GM12878 (cell line): Measurements from ENCODE around the gene IDS. TPM values are rescaled to one million over a fixed set of nuclear protein-coding genes. Genes with fewer than 3 reads are reported as not detected.

Experiments used
- ATAC-seq: fragments of 200-7000 bp; cut with Tn5 transposase; 3 replicates; pipeline ENCODE4 v1.9.1; 2020; ENCODE audit warnings: mild to moderate bottlenecking, moderate library complexity
- BruUV-seq: library from RNA; stranded (reverse); fragments of 400-500 nt; replicated peaks from 2 replicates; lab custom pipeline; 2021; lab: Mats Ljungman, UMichigan
- CTCF ChIA-PET: fragments of 300-600 bp; sonication (Branson Sonifier 250); formaldehyde crosslinking; extraction: SDS; loops from one replicate; lab custom pipeline; 2021; ENCODE audit warnings: inconsistent platforms; lab: Yijun Ruan, JAX
- POLR2A ChIA-PET: fragments of 350-600 bp; formaldehyde crosslinking; extraction: SDS; loops from one replicate; lab custom pipeline; 2021; ENCODE audit warnings: inconsistent platforms; lab: Charles Lee
- RAD21 ChIA-PET: fragments of 300-600 bp; sonication (Branson Sonifier 250); formaldehyde crosslinking; loops from one replicate; lab custom pipeline; 2023; ENCODE audit warnings: antibody characterized with exemption; ENCODE audit not compliant: unreplicated experiment; lab: Charles Lee
- SMC1A ChIA-PET: fragments of 300-600 bp; sonication (Branson Sonifier 250); formaldehyde crosslinking; loops from one replicate; lab custom pipeline; 2023; ENCODE audit not compliant: unreplicated experiment, uncharacterized antibody; lab: Charles Lee
- DNase-seq: peaks from one replicate; pipeline ENCODE4 v3.0.0-alpha.2; 2011; ENCODE audit warnings: low read depth, low spot score
- FAIRE-seq: peaks from 3 replicates; lab custom pipeline; 2011; peaks lifted over from hg19 to GRCh38; lab: Jason Lieb, UNC
- H2AFZ ChIP-seq: 2 replicates; pipeline ENCODE4 v1.6.0; 2011; ENCODE audit warnings: low read depth, low read length, control low read depth; ENCODE audit not compliant: control insufficient read depth
- H3K27ac ChIP-seq: 2 replicates; pipeline ENCODE4 v1.5.1; 2011; ENCODE audit warnings: control low read depth; ENCODE audit not compliant: control insufficient read depth, insufficient read depth
- H3K27me3 ChIP-seq, 2 experiments: replicated peaks in 1 of 2; 2 replicates each; pipeline versions ENCODE4 v1.6.0 to v1.6.1; 2011; ENCODE audit warnings: low read length in 1 of 2; ENCODE audit not compliant: control insufficient read depth in 2 of 2, insufficient read depth in 2 of 2
- H3K36me3 ChIP-seq, 2 experiments: 2 replicates each; pipeline ENCODE4 v1.5.1; 2011; ENCODE audit warnings: low read length in 1 of 2; ENCODE audit not compliant: control insufficient read depth in 2 of 2, insufficient read depth in 2 of 2
- H3K4me1 ChIP-seq: 2 replicates; pipeline ENCODE4 v1.6.1; 2011; ENCODE audit warnings: mild to moderate bottlenecking, low read length, moderate library complexity, mixed read lengths; ENCODE audit not compliant: control insufficient read depth, insufficient read depth
- H3K4me2 ChIP-seq: 2 replicates; pipeline ENCODE4 v1.6.0; 2011; ENCODE audit warnings: control low read depth; ENCODE audit not compliant: control insufficient read depth, insufficient read depth
- H3K4me3 ChIP-seq: fragments of 200-600 bp; sonication (generic); 2 replicates; pipeline ENCODE4 v1.5.1; 2016
- H3K79me2 ChIP-seq: 2 replicates; pipeline ENCODE4 v1.6.0; 2011; ENCODE audit warnings: low read length; ENCODE audit not compliant: control insufficient read depth, insufficient read depth
- H3K9ac ChIP-seq: 2 replicates; pipeline ENCODE4 v1.8.0; 2011; ENCODE audit warnings: low read length, control low read depth, mixed read lengths; ENCODE audit not compliant: control insufficient read depth, insufficient read depth
- H3K9me3 ChIP-seq: replicated peaks from 3 replicates; pipeline ENCODE4 v1.5.1; 2011; ENCODE audit warnings: mild to moderate bottlenecking, low read length; ENCODE audit not compliant: control insufficient read depth, insufficient read depth
- H4K20me1 ChIP-seq: 2 replicates; pipeline ENCODE4 v1.6.0; 2011; ENCODE audit not compliant: control insufficient read depth, insufficient read depth
- BMI1 ChIP-seq: fragments of 450-650 bp; IDR thresholded peaks from 2 replicates; pipeline ENCODE4 v1.6.1; 2016; ENCODE audit warnings: mild to moderate bottlenecking, moderate library complexity, borderline replicate concordance
- CBX3 ChIP-seq: fragments of 200-600 bp; sonication (generic); IDR thresholded peaks from 2 replicates; pipeline ENCODE4 v1.6.1; 2016; ENCODE audit warnings: low read depth, borderline replicate concordance
- CHD4 ChIP-seq: fragments of 200-600 bp; sonication (generic); IDR thresholded peaks from 2 replicates; pipeline ENCODE4 v1.6.1; 2016; ENCODE audit warnings: mild to moderate bottlenecking
- GATAD2B ChIP-seq: fragments of 450-650 bp; conservative IDR thresholded peaks from 2 replicates; pipeline ENCODE4 v1.6.1; 2017; ENCODE audit warnings: low read depth, mild to moderate bottlenecking, moderate library complexity
- HDAC6 ChIP-seq: fragments of 200-600 bp; sonication (generic); IDR thresholded peaks from one replicate; pipeline ENCODE4 v1.8.0; 2017; ENCODE audit warnings: antibody characterized with exemption; ENCODE audit not compliant: unreplicated experiment
- IKZF1 ChIP-seq: fragments of 450-650 bp; conservative IDR thresholded peaks from 2 replicates; pipeline ENCODE4 v1.6.1; 2017; ENCODE audit warnings: antibody characterized with exemption, mild to moderate bottlenecking
- KLF5 ChIP-seq: fragments of 450-650 bp; IDR thresholded peaks from 2 replicates; pipeline ENCODE4 v1.6.1; 2014; ENCODE audit warnings: mild to moderate bottlenecking; ENCODE audit not compliant: partially characterized antibody
- MEF2B ChIP-seq: fragments of 450-650 bp; IDR thresholded peaks from 2 replicates; pipeline ENCODE4 v1.6.1; 2018; ENCODE audit warnings: mild to moderate bottlenecking, moderate library complexity; ENCODE audit not compliant: partially characterized antibody, poor library complexity, severe bottlenecking
- PML ChIP-seq: IDR thresholded peaks from 2 replicates; pipeline ENCODE4 v1.6.1; 2012; ENCODE audit warnings: low read length, inconsistent platforms
- RCOR1 ChIP-seq: conservative IDR thresholded peaks from 2 replicates; pipeline ENCODE4 v1.6.1; 2012; ENCODE audit warnings: low read depth, low read length, improper control_type of control experiment
- SIX5 ChIP-seq: IDR thresholded peaks from 2 replicates; pipeline ENCODE4 v1.6.1; 2011; ENCODE audit warnings: mild to moderate bottlenecking, low read depth, low read length, moderate library complexity; ENCODE audit not compliant: severe bottlenecking
- SREBF2 ChIP-seq: IDR thresholded peaks from 2 replicates; pipeline ENCODE4 v1.6.1; 2012; ENCODE audit warnings: mild to moderate bottlenecking, low read length
- STAT1 ChIP-seq: fragments of 450-650 bp; conservative IDR thresholded peaks from 2 replicates; pipeline ENCODE4 v1.6.1; 2014; ENCODE audit warnings: antibody characterized with exemption, mild to moderate bottlenecking
- ZNF274 ChIP-seq: IDR thresholded peaks from one replicate; pipeline ENCODE4 v1.8.0; 2011; ENCODE audit not compliant: insufficient read length, insufficient read depth
- WGBS: methylation state at CpG from one replicate; pipeline ENCODE4 v1.1.6; 2016; ENCODE audit warnings: low lambda C conversion rate; ENCODE audit not compliant: insufficient replicate concordance, insufficient coverage; ENCODE audit errors: missing lambda C conversion rate; 5-methylcytosine and 5-hydroxymethylcytosine counted together
- in situ Hi-C: fragments of 300-500 bp; cut with MboI; formaldehyde crosslinking; loops from 9 replicates; pipeline ENCODE4 v1.14.3; 2018; ENCODE audit warnings: mixed read lengths
- intact Hi-C: fragments of 100-400 bp; cut with micrococcal nuclease; formaldehyde crosslinking; loops from one replicate; pipeline ENCODE4 v1.14.2; 2022; ENCODE audit not compliant: unreplicated experiment
- polyA plus RNA-seq, 11 experiments: library from polyadenylated mRNA; depleted of rRNA in 4 of 11; unstranded in 6 of 11; stranded (reverse) in 5 of 11; fragments of >200 nt; fragmentation: Nextera tagmentation in 4 of 11; fragmentation: Illumina TruSeq in 1 of 11; extraction: Ambion mirVana in 4 of 11; extraction: Trizol in 1 of 11; gene quantifications; 1 replicate in 1 of 11; 2 replicates in 10 of 11; pipeline versions ENCODE4 v1.2.1 to v1.2.3, GENCODE V29; 2011 to 2016; ENCODE audit warnings: inconsistent platforms in 2 of 11, missing spikeins in 2 of 11, low read depth in 1 of 11
- total RNA-seq, 4 experiments: library from RNA; depleted of rRNA in 3 of 4; stranded (reverse); fragments of >200 nt in 3 of 4; fragmentation: Illumina TruSeq in 1 of 4; extraction: Trizol in 1 of 4; gene quantifications; 2 replicates each; pipeline versions ENCODE4 v1.2.1 to v1.2.3, GENCODE V29; 2013 to 2021
- TF ChIP-seq, protein P1 (sequence below): fragments of 450-650 bp; IDR thresholded peaks from 2 replicates; pipeline ENCODE4 v1.6.1; 2018; ENCODE audit warnings: borderline replicate concordance, mild to moderate bottlenecking; ENCODE audit not compliant: partially characterized antibody
- TF ChIP-seq, protein P2 (sequence below): fragments of 450-650 bp; IDR thresholded peaks from 2 replicates; pipeline ENCODE4 v1.6.1; 2016; ENCODE audit warnings: mild to moderate bottlenecking

IDS gene
- total and polyA plus RNA-seq, 10 of the 15 experiments (the other 5 are each of a cell fraction or from before 2014, with no cell fraction given), result 6.1 to 79.1 (median 51.7) TPM

DNA sequence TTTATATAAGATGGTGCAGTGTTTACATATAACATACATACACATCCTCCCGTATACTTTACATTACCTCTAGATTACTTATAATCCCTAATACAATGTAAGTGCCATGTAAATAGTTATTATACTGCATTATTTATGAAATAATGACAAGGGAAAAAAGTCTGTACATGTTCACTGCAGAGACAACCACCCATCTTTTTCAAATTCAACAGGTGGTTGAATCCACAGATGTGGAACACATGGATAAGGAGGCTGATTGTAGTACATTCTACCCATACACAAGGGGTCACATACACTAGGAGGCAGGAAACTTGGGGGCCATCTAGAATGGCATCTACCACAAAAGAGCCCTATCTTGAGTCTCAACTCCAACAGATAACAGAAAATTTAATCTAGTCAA, 3.4 kb upstream of the IDS start:
- Histone ChIP-seq H3K79me2 (peaks cover 9% of the 10 kb centered on the region), H3K27me3 (no peaks in the 10 kb centered on the region; a peak in 2 of 4 replicates), H3K27ac (no peak overlapping the region), H3K9ac (no peak overlapping the region), H3K4me2 (no peak overlapping the region), H2AFZ (no peak overlapping the region), H3K36me3 (no peaks in the 10 kb centered on the region), H3K9me3 (no peaks in the 10 kb centered on the region), H4K20me1 (no peaks in the 10 kb centered on the region), H3K4me3 (no peak overlapping the region), H3K4me1 (peaks cover 4% of the 10 kb centered on the region)
- POLR2A ChIA-PET, result no interaction called here
- WGBS, result 71% methylated on average over 1 of the region's 1 CpG
- intact Hi-C loops, result loop anchor here (10.0 kb wide), 1 partner anchor 426 kb away; the partner anchor contains the start of gene EOLA2
- TF ChIP-seq KLF5 (no peak), SREBF2 (no peak), IKZF1 (no peak), GATAD2B (no peak), BMI1 (no peak)
- RAD21 ChIA-PET, result no interaction called here
- CTCF ChIA-PET, result no interaction called here
- no peak for ATAC-seq
- DNase-seq, result no peak
- in situ Hi-C loops, result loop anchor here (25.0 kb wide), 1 partner anchor 1179 kb away; the partner anchor contains the start of gene MTMR1
- FAIRE-seq, result no peak
- SMC1A ChIA-PET, result interaction anchor here (1.5 kb wide), 1 partner anchor 21 kb away, joined by 3 read pairs; no protein-coding TSS in a partner anchor
- no TSS peak for BruUV-seq

DNA sequence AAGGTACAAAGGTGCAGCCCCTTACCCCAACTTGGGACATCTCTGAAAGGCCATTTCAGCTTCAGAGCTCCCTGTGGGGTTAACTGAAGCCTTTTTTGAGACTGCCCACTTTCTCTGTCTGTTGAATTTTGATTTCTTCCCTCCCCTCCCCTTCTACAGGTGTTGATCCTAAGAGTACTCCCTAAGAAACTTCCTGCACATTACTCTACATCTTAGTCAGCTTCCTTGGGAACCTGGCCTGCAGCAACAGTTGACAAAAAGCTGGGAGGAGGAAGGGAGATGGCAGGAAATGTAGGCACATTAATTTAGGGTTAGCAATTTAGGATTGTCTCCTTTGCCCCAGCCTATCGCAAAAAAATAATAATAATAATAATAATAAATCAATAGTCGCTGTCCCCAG, 1.2 kb upstream of the IDS start:
- H3K4me3 ChIP-seq, result no peak overlapping the region
- intact Hi-C loops, result loop anchor here (10.0 kb wide), 1 partner anchor 428 kb away; the partner anchor contains the start of gene EOLA2
- no peaks in the 10 kb centered on the region; a peak in 2 of 4 replicates for H3K27me3 ChIP-seq
- peaks cover 9% of the 10 kb centered on the region for H3K79me2 ChIP-seq
- RAD21 ChIA-PET, result no interaction called here
- FAIRE-seq (no peak), DNase-seq (no peak), ATAC-seq (no peak)
- no peak overlapping the region for H3K9ac ChIP-seq
- H3K27ac ChIP-seq, result no peak overlapping the region
- POLR2A ChIA-PET, result no interaction called here
- CTCF ChIA-PET, result interaction anchor here (0.9 to 2.3 kb wide), 2 partner anchors 16 to 33 kb away, joined by 4 to 16 read pairs; partner anchors contain the start of gene EOLA1
- 90% methylated on average over 2 of the region's 2 CpGs for WGBS
- H2AFZ ChIP-seq, result no peak overlapping the region
- H3K4me2 ChIP-seq, result no peak overlapping the region
- BruUV-seq, result no TSS peak
- in situ Hi-C loops, result loop anchor here (25.0 kb wide), 1 partner anchor 1181 kb away; the partner anchor contains the start of gene MTMR1
- no peaks in the 10 kb centered on the region for H3K36me3 ChIP-seq
- no peaks in the 10 kb centered on the region; the same call in 1 of the 2 replicates for H4K20me1 ChIP-seq
- H3K9me3 ChIP-seq, result no peaks in the 10 kb centered on the region
- SMC1A ChIA-PET, result interaction anchor here (1.7 kb wide), 1 partner anchor 33 kb away, joined by 4 read pairs; no protein-coding TSS in a partner anchor
- peaks cover 14% of the 10 kb centered on the region for H3K4me1 ChIP-seq
- TF ChIP-seq CHD4 (no peak), CBX3 (no peak), HDAC6 (no peak), ZNF274 (no peak), PML (no peak), SIX5 (no peak), RCOR1 (no peak), STAT1 (no peak), MEF2B (no peak)
- TF ChIP-seq, protein P1, sequence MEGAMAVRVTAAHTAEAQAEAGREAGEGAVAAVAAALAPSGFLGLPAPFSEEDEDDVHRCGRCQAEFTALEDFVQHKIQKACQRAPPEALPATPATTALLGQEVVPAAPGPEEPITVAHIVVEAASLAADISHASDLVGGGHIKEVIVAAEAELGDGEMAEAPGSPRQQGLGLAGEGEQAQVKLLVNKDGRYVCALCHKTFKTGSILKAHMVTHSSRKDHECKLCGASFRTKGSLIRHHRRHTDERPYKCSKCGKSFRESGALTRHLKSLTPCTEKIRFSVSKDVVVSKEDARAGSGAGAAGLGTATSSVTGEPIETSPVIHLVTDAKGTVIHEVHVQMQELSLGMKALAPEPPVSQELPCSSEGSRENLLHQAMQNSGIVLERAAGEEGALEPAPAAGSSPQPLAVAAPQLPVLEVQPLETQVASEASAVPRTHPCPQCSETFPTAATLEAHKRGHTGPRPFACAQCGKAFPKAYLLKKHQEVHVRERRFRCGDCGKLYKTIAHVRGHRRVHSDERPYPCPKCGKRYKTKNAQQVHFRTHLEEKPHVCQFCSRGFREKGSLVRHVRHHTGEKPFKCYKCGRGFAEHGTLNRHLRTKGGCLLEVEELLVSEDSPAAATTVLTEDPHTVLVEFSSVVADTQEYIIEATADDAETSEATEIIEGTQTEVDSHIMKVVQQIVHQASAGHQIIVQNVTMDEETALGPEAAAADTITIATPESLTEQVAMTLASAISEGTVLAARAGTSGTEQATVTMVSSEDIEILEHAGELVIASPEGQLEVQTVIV, result no peak
- TF ChIP-seq, protein P2, sequence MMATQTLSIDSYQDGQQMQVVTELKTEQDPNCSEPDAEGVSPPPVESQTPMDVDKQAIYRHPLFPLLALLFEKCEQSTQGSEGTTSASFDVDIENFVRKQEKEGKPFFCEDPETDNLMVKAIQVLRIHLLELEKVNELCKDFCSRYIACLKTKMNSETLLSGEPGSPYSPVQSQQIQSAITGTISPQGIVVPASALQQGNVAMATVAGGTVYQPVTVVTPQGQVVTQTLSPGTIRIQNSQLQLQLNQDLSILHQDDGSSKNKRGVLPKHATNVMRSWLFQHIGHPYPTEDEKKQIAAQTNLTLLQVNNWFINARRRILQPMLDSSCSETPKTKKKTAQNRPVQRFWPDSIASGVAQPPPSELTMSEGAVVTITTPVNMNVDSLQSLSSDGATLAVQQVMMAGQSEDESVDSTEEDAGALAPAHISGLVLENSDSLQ, result no peak
